ENCODE measurements around the gene KCNMA1.
"Not testable (repeated sequence)": the region's sequence is repeated elsewhere in the genome, so short reads cannot be mapped to it uniquely, and the experiment has no call there.

The KCNMA1 gene

DNA sequence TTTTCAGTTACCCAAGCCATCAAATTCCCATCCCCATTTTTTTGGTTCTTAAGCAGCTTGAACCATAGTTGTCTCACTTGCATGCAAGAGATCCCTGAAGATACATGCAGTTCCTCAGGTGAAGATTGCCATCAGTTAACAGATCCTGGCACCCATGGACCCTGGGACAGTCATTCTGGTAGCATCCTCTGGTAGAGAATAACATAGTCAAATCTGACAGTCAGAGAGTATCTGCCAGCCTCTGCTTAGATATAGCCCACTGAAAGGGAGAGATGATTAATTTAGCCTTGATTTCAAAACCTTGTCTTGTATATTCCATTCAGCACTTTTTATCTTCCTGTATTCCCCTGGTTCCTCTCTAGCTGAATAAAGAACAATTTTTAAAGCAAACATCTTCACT lies 280.4 kb downstream of the KCNMA1 start:
- no peak for DNase-seq

DNA sequence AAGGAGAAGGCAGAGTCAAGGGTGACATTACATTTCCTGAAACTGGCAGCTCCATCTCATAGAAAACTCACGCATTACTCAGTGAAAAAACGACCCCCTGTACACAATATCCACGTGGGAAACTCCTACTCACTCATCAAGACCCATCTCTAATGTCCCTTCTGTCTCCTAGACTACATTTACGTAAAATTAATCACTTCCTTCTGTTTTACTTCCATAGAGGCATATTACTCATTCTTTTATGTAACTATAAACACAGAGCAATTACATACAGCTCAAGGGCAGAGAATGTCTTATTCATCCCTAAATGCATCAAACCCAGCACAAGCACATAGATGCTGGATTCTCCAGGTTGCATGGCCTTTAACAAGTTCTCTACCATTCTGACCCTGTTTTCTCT lies 281.8 kb downstream of the KCNMA1 start:
- DNase-seq: no peak

GRCh38 chr10:77351386-77351785 lies 286.2 kb downstream of the KCNMA1 start:
- no peak for DNase-seq

GRCh38 chr10:77350711-77351119 lies 286.9 kb downstream of the KCNMA1 start:
- peak; percentile 78 for DNase-seq

DNA sequence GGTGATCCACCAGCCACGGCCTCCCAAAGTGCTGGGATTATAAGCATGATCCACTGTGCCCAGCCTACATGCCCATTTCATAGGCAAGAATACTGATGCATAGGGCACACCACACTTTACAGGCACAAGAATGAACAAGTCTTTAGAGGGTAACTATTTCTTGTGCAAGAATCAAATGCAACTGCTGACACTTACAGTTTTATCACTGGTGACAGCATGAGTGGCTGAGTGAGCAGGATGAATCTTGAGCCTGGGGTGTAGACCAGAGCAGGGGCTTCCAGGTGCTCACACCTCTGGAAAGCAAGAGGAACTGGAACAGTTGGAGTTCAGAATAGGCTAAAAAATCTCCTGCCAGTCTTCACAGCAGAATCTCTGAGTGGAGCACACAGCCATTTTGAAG lies 287.5 kb downstream of the KCNMA1 start:
- no peak for DNase-seq

GRCh38 chr10:77349226-77349625 lies 288.4 kb downstream of the KCNMA1 start:
- DNase-seq: no peak

GRCh38 chr10:77348751-77349150 lies 288.9 kb downstream of the KCNMA1 start:
- DNase-seq: no peak

GRCh38 chr10:77348082-77348481 lies 289.5 kb downstream of the KCNMA1 start:
- DNase-seq: no peak

GRCh38 chr10:77347052-77347451 lies 290.6 kb downstream of the KCNMA1 start:
- DNase-seq: no peak

DNA sequence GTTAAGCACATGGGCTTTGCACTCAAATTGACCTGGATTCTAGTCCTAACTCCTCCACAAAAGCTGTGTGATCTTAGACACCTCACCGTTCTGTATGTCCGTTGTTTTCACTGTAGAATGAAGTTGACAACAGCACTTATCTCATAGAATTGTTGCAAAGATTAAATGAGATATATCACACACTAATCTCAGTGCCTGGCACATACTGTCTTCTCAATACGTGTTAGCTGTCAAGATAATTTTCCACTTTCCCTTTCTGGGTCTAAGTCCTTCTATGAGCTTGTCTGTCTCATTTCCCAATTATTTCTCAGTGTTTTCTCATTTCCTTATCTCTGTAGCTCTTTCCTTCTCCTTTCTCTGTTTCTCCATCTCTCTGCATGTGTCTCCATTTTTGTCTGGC lies 296.6 kb downstream of the KCNMA1 start:
- DNase-seq: no peak

DNA sequence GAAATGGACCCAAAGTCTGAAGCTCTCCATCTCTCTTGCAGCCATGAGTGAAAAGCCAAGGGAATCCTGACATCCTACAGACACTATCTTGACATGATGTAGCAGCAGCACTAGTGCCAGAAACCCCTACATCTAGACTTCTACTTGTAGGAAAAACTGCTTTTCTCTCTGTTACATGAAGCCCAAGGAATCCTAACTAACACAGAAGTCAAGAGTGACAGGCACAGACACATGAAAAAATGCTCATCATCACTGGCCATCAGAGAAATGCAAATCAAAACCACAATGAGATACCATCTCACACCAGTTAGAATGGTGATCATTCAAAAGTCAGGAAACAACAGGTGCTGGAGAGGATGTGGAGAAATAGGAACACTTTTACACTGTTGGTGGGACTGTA lies 297.7 kb downstream of the KCNMA1 start:
- DNase-seq: not testable (repeated sequence)

- no peak for DNase-seq
Measured at GRCh38 chr10:77339166-77339565, 298.4 kb downstream of the KCNMA1 start.

DNA sequence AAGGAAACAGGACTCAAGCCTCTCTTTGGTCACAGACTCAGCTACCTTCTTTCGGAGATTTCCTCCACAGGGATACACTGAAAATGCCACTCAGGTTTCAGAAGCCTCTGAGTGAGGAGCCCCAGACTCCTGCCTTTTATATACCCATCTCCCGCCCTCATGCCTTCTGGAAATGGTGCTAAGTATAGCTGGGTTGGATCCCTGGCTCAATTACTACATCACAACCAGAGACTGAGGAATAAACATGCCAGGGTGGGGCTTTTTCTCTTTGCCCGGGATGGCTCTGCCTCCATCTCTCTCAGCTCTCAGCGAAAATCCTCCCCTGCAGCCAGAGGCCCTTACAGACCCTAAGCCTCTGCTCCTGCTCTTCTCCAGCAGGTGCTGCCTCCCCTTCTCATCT lies 299.5 kb downstream of the KCNMA1 start:
- no peak for DNase-seq

DNA sequence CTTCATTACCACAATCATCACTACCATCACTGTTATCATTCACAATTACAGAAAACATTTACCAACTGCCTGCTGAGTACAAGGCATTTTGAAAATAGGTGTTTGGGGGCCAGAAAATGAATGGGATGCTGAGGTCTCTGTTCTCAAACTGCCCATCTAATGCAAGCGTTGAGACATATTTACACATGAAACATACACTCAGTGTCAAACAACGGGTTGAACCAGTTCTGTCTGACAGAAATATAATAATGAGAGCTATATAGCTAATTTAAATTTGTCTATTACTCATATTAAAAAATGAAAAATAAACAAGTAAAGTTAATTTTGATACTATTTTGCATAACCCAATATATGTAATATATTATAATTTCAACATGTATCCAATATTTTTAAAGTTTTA lies 303.1 kb downstream of the KCNMA1 start:
- DNase-seq: no peak

DNA sequence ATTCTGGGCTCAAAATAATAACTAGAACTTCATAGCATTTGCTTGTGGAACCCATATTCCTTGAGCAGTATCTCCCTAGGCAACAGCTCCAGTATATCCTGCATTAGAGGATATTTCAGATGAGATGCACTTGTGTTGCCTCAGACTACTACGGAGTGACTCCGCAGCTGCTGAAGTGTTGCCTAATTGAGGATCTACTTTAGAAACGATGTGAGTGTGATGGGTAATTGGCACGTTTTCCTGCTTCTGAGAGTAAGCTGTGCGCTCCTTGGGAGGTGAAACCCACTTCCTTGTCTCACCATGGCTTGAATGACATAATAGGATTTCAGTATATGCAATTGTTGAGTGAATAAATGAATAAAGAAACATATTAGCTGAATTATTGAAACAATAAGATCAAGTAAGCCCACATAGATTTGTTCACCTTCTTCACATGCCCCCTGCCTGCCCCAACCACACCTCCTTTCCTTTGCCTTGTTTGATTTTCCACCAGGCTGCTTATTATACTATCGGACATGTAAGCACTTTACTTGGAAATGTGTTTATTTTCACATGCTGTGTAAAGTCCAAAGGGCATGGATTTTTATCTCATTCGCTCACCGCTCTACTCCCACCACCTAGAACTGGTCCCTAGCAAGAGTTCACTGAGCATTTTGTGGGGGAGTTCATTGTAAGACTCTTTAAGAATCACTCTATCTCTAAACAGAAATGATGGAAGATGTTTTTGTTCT lies 303.8 kb downstream of the KCNMA1 start:
- DNase-seq: peak; percentile 50

DNA sequence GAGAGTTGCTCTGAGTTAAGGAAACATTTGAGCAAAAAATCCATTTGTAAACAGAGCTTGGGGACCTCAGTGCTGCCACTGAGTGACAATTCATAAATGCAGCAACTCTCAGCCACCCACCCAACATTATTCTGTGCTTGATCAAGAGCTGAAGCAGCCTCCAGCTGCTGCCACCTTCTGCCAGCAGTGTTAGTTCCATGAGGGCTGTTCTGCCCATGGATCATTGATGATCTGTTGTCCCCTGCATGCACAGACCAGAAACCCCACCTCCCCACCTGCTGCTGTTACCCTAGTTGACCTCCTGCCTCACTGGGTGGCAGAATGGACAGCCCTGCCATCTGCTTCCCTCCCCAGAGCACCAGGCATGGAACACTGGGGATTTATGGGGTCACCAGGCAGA lies 305.4 kb downstream of the KCNMA1 start:
- no peak for DNase-seq

- no peak for DNase-seq
Measured at GRCh38 chr10:77328272-77328816, 309.3 kb downstream of the KCNMA1 start.

DNA sequence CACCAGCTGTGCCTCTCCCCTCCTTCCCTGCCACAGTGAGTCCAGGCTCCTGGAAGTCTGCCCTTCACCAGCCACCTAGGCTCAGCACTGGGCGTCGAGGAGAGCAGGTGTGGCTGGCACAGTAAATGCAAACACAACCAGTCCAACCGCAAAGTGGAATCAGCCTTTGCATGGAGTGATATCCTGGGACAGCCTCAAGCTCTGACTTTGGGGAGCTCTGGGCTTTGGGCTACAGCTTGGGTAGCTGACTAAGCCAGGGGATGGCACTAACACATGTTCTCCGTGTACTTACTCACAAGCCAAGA lies 312.4 kb downstream of the KCNMA1 start:
- no peak for DNase-seq

- no peak for DNase-seq
Measured at GRCh38 chr10:77321838-77322237, 315.8 kb downstream of the KCNMA1 start.

DNA sequence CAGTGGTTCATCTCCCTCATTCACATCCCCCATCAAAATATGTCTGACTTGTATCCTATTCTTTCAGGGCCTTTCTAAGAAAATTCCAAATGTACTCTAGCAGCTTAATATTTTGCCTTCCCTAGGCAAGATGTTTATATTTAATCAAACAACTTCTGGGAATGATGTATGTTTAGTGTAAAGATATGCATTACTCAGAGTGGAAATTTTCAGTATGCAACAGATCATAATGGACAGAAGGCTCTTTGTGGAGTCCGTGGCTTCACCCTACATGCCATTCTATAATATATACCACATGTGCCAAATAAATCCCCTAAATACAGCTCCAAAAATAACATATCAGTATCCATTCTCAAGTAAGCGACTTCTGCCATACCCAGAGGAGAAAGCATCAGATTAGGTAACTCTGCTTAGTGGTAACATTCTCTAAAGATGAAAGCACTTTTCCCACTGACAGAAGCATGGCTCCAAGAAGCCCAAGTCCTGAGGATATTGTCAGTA lies 316.6 kb downstream of the KCNMA1 start:
- DNase-seq: no peak

GRCh38 chr10:77319557-77319956 lies 318.1 kb downstream of the KCNMA1 start:
- no peak for DNase-seq

DNA sequence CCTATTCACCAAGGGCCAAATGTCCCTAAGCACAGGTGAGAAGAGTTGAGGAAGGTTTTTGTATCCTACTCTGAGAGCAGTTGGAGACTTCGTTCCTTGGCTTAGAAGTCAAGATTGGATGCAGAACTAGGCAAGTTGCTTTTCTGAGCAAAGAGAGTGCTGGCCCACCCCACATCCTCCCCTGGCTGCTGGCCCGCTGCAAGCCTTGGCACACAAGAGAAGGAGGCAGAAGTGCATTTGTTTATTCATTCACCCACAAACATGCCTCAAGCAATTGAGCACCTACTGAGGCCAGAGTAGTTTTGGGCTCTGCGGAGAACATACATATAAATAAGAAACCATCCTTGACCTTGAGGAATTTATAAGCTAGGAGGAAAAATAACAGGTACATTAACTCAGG lies 318.9 kb downstream of the KCNMA1 start:
- no peak for DNase-seq

GRCh38 chr10:77317221-77317620 lies 320.4 kb downstream of the KCNMA1 start:
- no peak for DNase-seq

- no peak for DNase-seq
Measured at GRCh38 chr10:77315496-77316129, 322.0 kb downstream of the KCNMA1 start.

Measured in MV-4-11 (cell line).